Upper lobe of right lung (tissue), 1 donor: Measurements from ENCODE around the gene LHX3. TPM values are rescaled to one million over a fixed set of nuclear protein-coding genes. Genes with fewer than 3 reads are reported as not detected.

Experiments
- ATAC-seq: fragments of 200-7000 bp; cut with Tn5 transposase; one replicate; pipeline ENCODE4 v1.9.1; 2020; ENCODE audit warnings: mild to moderate bottlenecking, moderate library complexity
- DNase-seq: peaks from one replicate; pipeline ENCODE4 v3.0.0-alpha.2; 2020
- H3K27ac ChIP-seq: fragments of 200-600 bp; one replicate; pipeline ENCODE4 v1.8.0; 2022
- H3K27me3 ChIP-seq: fragments of 200-600 bp; one replicate; pipeline ENCODE4 v1.8.0; 2022; ENCODE audit warnings: mild to moderate bottlenecking
- H3K36me3 ChIP-seq: fragments of 200-600 bp; one replicate; pipeline ENCODE4 v1.8.0; 2022
- H3K4me1 ChIP-seq: fragments of 200-600 bp; one replicate; pipeline ENCODE4 v1.8.0; 2022
- H3K4me3 ChIP-seq: fragments of 200-600 bp; one replicate; pipeline ENCODE4 v1.8.0; 2022; ENCODE audit warnings: mild to moderate bottlenecking
- H3K9me3 ChIP-seq: fragments of 200-600 bp; one replicate; pipeline ENCODE4 v1.8.0; 2022
- intact Hi-C: fragments of 100-400 bp; cut with DNase I; formaldehyde crosslinking; loops from one replicate; pipeline ENCODE4 v1.11.0; 2022
- total RNA-seq: library from RNA; stranded (reverse); fragmentation: NEBNext Ultra II Directional; extraction: Animal tissue kit (Norgen Biotek cat#: 25700); gene quantifications from one replicate; pipeline ENCODE4 v1.2.1, GENCODE V29; 2021
- TF ChIP-seq, protein P1 (sequence below): fragments of 200-600 bp; IDR thresholded peaks from one replicate; pipeline ENCODE4 v1.8.0; 2022; ENCODE audit warnings: antibody characterized with exemption
- donor health status: DM: no; HTN: yes; CAD: no; lungs with severe emphysema.

Gene LHX3
- total RNA-seq, 1 donor from 2014 or later, result not detected

DNA sequence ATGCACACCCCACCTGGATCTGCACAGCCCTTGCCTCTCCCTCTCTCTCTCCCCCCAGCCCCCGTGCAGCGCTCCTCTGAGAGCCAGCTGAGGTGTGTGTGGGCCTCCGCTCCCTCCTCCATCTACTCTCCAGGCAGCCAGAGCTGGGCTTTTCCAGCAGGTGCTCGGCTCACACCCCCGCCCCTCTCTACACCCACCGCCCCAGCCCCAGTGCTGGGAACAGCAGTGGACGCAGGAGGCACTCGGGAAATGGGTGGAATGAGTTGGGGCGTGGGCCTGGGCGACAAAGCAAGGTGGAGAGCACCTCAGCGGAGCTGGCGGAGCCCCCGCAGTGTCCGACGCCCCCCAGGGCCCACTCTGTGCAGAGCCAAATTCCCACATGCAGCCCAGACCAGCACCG is 13.3 kb upstream of the LHX3 start:
- H3K27ac ChIP-seq, result no peak overlapping the region
- DNase-seq (no peak), ATAC-seq (no peak)
- intact Hi-C loops, result no loop called here
- TF ChIP-seq, protein P1, sequence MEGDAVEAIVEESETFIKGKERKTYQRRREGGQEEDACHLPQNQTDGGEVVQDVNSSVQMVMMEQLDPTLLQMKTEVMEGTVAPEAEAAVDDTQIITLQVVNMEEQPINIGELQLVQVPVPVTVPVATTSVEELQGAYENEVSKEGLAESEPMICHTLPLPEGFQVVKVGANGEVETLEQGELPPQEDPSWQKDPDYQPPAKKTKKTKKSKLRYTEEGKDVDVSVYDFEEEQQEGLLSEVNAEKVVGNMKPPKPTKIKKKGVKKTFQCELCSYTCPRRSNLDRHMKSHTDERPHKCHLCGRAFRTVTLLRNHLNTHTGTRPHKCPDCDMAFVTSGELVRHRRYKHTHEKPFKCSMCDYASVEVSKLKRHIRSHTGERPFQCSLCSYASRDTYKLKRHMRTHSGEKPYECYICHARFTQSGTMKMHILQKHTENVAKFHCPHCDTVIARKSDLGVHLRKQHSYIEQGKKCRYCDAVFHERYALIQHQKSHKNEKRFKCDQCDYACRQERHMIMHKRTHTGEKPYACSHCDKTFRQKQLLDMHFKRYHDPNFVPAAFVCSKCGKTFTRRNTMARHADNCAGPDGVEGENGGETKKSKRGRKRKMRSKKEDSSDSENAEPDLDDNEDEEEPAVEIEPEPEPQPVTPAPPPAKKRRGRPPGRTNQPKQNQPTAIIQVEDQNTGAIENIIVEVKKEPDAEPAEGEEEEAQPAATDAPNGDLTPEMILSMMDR, result no peak
- no peaks in the 10 kb centered on the region for H3K9me3 ChIP-seq
- no peaks in the 10 kb centered on the region for H3K27me3 ChIP-seq
- no peaks in the 10 kb centered on the region for H3K4me1 ChIP-seq
- no peak overlapping the region for H3K4me3 ChIP-seq
- peaks cover 43% of the 10 kb centered on the region for H3K36me3 ChIP-seq

DNA sequence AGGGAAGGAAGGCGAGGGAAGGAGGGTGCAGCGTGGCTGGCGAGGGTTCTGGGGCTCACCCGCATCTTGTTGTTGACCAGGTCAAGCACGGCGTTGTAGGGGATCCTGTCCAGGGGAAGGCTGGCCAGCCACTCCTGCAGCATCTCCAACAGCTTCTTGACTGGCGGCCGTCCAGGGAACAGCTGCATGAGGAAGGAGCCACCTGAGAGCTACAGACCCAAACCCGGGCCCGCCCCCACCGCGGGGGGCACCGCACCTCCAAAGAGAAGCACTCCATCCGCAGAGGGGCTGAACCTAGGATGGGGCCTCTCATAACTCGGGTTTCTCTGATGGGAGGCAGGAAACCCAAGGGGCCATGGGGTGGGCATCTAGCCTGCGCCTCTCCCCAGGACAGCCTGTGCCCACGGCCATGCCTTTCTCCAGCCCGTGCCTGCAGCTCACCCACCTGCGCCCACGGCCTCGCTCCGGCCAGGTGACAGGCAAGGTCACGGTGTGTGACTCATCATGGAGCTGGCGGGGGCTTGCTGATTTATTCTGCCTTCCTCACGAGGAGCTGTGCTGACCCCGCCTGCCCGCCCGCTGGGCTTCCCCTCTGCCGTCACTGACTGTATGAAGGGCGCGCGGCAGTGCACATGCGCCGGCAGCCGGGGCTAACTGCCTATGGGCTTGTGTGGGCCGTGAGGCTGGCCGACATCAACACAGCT is 11.8 kb upstream of the LHX3 start:
- H3K36me3 ChIP-seq, result peaks cover 35% of the 10 kb centered on the region
- no peak for DNase-seq
- intact Hi-C loops, result no loop called here

DNA sequence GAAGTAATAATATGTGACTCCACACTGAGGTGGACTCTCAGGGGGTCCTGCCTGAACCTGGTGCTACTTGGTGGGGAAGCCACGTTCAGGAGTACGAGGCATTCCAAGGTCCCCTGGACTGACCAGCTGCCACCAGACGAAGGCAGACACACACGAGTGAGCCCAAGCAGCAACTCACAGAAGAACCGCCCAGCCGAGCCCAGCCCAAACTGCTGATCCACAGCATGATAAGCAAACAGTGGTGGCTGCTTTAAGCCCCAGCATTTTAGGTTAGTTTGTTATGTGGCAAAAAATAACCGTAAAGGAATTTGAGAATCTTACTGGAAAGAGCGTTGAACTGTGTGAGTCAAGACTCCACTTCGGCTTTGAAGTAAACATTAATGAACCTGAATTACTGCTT is 8.8 kb upstream of the LHX3 start:
- Histone ChIP-seq H3K9me3 (no peaks in the 10 kb centered on the region), H3K27me3 (no peaks in the 10 kb centered on the region), H3K4me1 (no peaks in the 10 kb centered on the region), H3K27ac (no peak overlapping the region), H3K4me3 (no peak overlapping the region), H3K36me3 (peaks cover 31% of the 10 kb centered on the region)
- intact Hi-C loops, result no loop called here
- TF ChIP-seq, protein P1, result no peak
- DNase-seq (no peak), ATAC-seq (no peak)

More for the DNA sequence above, 11.8 kb upstream of the LHX3 start:
- ATAC-seq, result peak; percentile 8
- Histone ChIP-seq H3K4me3 (no peak overlapping the region), H3K4me1 (no peaks in the 10 kb centered on the region), H3K27me3 (no peaks in the 10 kb centered on the region), H3K9me3 (no peaks in the 10 kb centered on the region), H3K27ac (no peak overlapping the region)
- TF ChIP-seq, protein P1, result no peak

DNA sequence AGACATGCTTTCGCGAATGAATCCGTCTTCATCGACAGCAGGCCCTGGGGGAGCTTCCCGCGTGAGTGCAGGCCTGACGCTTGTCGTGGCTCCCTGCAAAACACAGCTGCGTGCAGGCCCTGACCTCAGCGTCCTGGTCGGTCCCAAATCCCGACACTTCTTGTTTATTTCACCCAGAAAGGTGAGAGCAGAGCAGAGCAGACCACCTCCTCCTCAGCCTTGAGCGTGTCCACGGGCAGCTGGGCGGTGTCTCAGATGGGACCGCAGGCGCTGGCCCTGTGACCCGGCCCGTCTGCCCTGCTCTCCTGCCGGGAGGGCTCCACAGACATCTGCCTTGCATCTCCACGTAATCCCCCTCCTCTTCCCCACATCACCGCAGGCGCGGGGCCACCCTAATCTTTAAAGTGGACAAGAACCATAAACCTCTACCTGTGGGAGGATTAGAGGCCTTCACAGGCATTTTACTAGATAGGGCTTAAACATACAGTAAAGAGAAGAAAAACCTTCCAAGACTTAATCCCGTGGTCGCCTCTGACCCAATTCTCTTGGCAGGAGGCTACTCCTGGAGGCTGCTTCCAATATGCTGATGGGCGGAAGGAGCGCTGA is 7.5 kb upstream of the LHX3 start:
- TF ChIP-seq, protein P1, result no peak
- no peaks in the 10 kb centered on the region for H3K4me1 ChIP-seq
- DNase-seq (no peak), ATAC-seq (no peak)
- intact Hi-C loops, result no loop called here
- no peaks in the 10 kb centered on the region for H3K27me3 ChIP-seq
- no peak overlapping the region for H3K27ac ChIP-seq
- H3K9me3 ChIP-seq, result no peaks in the 10 kb centered on the region
- peaks cover 24% of the 10 kb centered on the region for H3K36me3 ChIP-seq
- no peak overlapping the region for H3K4me3 ChIP-seq

DNA sequence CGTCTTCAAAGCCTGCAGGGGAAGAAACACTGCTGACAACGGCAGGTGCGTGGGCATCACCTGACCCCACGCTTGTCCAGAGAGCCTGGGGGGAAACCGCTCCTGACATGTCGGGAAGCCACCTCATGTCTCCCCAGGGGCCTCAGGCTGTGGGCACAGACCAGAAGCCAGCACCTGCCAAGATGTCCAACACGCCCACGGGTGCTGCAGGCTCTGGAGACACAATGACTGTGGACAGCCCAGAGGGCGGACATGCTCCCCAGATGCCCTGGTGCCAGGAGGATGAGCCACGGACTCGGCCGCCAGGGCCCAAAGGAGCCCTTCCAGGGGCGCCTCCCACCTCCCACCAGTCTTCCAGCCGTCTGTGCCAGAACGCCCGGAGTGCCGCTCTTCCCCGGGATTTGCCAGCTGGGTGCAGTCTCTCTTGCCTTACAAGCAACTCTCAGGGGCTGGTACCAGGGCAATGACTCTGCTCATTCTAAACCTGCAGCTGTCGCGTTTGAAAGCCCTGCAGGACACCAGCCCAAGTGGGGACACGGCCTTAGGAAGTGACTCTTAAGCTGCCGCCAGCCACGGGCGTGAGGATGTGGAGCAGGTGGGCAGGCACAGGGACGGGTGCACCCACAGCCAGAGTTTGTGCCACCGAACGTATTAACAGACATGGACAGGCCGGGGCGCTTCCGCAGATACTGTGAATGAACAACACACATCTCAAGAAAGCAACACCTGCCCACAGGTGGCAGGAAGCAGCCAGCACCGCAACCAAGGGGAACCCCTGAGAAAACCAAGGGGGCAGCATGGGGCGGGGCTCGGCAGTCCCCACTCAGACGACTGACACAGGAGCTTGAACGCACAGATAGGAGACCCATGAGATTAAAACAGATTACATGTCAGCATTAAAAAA is 6.8 kb upstream of the LHX3 start:
- intact Hi-C loops, result no loop called here
- H3K36me3 ChIP-seq, result peaks cover 24% of the 10 kb centered on the region
- TF ChIP-seq, protein P1, result no peak

More for the DNA sequence above, 6.8 kb upstream of the LHX3 start:
- Histone ChIP-seq H3K27me3 (no peaks in the 10 kb centered on the region), H3K4me1 (no peaks in the 10 kb centered on the region), H3K9me3 (no peaks in the 10 kb centered on the region), H3K4me3 (no peak overlapping the region), H3K27ac (no peak overlapping the region)
- no peak for ATAC-seq
- DNase-seq, result no peak
